Activated naive CD4-positive, alpha-beta T cell treated with anti-CD3 and anti-CD28 coated beads, Interleukin-2, amount 50 U/mL, for 72 hours (primary cell): ENCODE measurements around the gene NLRP7. TPM values are rescaled to one million over a fixed set of nuclear protein-coding genes. Genes with fewer than 3 reads are reported as not detected.
"Not testable (repeated sequence)": the region's sequence is repeated elsewhere in the genome, so short reads cannot be mapped to it uniquely, and the experiment has no call there.

Source experiments
- ATAC-seq, 2 donors: fragments of 150-1000 bp; cut with Tn5 transposase; 2 replicates each; pipeline ENCODE4 v1.10.0; 2021; ENCODE audit warnings: mild to moderate bottlenecking in 2 of 2, moderate library complexity in 2 of 2
- DNase-seq, 2 donors: peaks; one replicate each; pipeline ENCODE4 v3.0.0; 2021 to 2022; ENCODE audit warnings: low spot score in 2 of 2
- H3K27ac Mint-ChIP-seq, 2 donors: one replicate each; pipeline ENCODE4 v1.8.0; 2022; ENCODE audit warnings: mild to moderate bottlenecking in 2 of 2, mixed read lengths in 2 of 2
- H3K36me3 Mint-ChIP-seq, 2 donors: one replicate each; pipeline ENCODE4 v1.8.0; 2022; ENCODE audit warnings: mixed read lengths in 2 of 2
- H3K9me3 Mint-ChIP-seq, 2 donors: one replicate each; pipeline ENCODE4 v1.8.0; 2022; ENCODE audit warnings: mixed read lengths in 2 of 2
- total RNA-seq, 2 donors: library from RNA; stranded (reverse); gene quantifications; one replicate each; pipeline ENCODE4 v1.2.3, GENCODE V29; 2022

NLRP7 gene
- total RNA-seq, 2 donors from 2014 or later: not detected

DNA sequence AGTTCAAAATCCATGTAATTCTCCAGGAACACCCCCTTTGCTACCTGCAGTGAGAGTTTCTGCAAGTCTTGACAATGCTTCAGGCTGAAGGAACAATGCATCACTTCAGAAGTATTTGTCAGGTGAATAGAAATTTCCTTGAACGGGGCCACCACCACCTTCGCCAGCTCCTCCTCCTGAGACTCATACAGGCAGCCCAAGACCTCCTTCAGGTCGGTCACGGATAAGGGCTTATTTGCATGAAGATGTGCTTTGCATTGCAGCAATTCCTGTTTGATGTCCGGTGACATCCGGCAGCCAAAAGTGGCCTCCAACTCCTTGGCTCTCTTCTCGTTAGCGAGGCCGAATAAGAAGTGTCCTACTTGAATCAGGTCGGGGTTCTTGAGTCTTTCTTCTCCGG lies 8.4 kb downstream of the NLRP7 start:
- no peaks in the 10 kb centered on the region for H3K9me3 Mint-ChIP-seq
- ATAC-seq (no peak), DNase-seq (no peak)
- H3K36me3 Mint-ChIP-seq: no peaks in the 10 kb centered on the region
- no peak overlapping the region for H3K27ac Mint-ChIP-seq

DNA sequence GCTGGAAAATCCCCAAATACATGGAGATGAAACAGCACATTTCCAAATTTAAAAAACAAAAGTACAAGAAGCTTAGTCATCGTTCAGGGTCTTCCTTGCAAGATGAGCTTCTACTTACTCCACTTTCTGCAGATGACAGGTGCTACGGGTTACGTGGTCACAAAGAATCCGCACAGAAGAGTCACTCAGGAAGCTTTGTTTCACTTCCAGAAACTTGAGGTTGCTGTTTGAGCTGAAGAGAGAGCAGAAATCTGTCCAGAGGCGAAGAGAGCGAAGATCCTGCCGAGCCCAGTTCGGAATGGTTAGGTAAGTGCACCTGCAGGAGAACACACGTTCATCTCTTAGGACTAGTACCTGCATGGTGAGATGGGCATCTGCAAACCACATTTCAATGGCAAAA lies 9.4 kb downstream of the NLRP7 start:
- no peak overlapping the region for H3K27ac Mint-ChIP-seq
- H3K9me3 Mint-ChIP-seq: no peaks in the 10 kb centered on the region
- DNase-seq (peak in 1 of 2 donors; percentile 7), ATAC-seq (peak; percentile 53 to 97)
- H3K36me3 Mint-ChIP-seq: no peaks in the 10 kb centered on the region

DNA sequence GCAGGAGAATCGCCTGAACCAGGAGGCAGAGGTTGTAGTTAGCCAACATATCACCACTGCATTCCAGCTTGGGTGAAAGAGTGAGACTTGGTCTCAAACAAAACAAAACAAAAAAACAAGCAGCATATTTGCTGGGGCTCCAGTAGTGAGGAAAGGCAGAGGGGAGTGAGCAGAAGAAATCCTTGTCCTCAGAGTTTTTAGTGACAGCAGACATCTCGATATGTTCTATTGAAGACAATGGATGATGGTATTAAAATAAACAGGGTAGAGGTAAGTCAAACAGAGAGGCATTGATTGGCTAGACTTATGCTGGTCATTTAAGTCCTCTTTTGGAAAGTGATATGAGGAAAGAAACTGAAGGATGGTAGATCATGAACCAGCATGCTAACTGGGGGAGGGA lies 19.0 kb downstream of the NLRP7 start:
- Mint-ChIP-seq H3K36me3 (peaks cover 13 to 25% of the 10 kb centered on the region in 2 donors), H3K9me3 (peaks cover 14 to 17% of the 10 kb centered on the region in 2 donors), H3K27ac (no peak overlapping the region)
- no peak for ATAC-seq
- no peak for DNase-seq

DNA sequence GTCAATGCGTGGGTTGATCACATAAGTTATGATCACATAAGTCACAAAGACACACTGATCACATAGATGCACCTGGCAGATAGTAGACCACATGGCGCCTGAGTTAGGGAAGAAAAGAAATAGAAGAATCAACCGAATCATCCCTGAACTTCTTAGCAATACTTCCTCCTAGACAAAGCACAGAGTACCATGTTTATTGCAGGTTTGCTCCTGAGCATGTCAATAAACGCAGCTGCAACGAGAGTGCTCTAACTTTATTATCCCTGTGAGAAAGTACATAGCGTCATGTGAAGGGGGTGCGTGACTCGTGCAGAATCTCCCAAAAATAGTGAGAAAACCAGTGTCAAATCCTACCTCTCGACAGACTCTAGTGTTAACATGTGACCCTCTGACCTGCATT lies 24.1 kb downstream of the NLRP7 start:
- H3K36me3 Mint-ChIP-seq: peaks cover 6 to 14% of the 10 kb centered on the region in 2 donors
- H3K9me3 Mint-ChIP-seq: peaks cover 6 to 8% of the 10 kb centered on the region in 2 donors
- ATAC-seq (no peak), DNase-seq (no peak)
- H3K27ac Mint-ChIP-seq: no peak overlapping the region

DNA sequence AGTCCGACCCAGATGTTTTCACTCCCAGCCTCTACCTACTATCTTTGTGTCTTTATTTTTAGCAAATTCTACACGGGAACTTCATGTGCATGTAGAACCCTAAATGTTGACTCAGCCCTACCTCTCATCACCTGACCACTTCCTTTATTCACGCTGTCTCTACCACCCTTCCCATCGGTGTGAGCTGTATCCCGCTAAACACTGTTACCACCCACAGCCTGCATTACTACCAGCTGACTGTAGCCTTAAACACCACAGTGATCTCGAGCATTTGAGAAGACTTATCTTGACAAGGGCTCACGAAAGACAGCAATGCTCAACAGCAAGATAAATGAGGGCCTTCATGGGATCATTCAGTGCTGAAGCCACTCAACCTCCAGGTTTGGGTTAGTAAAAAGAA lies 26.2 kb downstream of the NLRP7 start:
- Mint-ChIP-seq H3K36me3 (peaks cover 6% of the 10 kb centered on the region in 2 donors), H3K9me3 (peaks cover 4 to 5% of the 10 kb centered on the region in 2 donors), H3K27ac (no peak overlapping the region)
- DNase-seq (no peak), ATAC-seq (no peak)

DNA sequence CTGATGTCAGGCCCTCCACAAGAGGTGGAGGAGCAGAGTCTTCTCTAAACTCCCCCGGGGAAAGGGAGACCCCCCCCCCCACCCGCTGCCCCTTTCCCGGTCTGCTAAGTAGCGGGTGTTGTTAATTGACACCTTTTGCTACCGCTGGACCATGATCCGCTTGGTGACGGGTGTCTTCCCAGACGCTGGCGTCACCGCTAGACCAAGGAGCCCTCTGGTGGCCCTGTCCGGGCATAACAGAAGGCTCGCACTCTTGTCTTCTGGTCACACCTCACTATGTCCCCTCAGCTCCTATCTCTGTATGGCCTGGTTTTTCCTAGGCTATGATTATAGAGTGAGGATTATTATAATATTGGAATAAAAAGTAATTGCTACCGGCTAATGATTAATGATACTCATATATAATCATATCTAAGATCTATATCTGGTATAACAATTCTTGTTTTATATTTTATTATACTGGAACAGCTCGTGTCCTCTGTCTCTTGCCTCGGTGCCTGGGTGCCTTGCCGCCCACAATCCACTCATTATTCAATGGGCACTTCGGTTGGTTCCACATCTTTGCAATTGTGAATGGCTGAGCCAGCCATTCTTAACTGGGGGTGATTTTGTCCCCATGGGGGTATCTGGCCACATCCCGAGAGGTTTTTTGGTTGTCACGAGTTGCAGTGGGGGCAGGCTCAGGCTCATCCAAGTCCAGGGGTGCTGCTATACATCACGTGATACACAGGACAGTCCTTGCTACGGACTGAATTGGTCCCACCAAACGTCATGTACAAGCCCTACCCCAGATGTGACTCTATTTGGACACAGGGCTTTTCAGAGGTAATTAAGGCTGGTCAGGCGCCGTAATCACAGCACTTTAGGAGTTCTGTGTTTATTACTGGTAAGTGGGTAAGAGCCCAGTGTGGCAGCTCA lies 27.4 kb downstream of the NLRP7 start:
- H3K36me3 Mint-ChIP-seq, H3K9me3 Mint-ChIP-seq, DNase-seq, H3K27ac Mint-ChIP-seq, ATAC-seq: not testable (repeated sequence)

DNA sequence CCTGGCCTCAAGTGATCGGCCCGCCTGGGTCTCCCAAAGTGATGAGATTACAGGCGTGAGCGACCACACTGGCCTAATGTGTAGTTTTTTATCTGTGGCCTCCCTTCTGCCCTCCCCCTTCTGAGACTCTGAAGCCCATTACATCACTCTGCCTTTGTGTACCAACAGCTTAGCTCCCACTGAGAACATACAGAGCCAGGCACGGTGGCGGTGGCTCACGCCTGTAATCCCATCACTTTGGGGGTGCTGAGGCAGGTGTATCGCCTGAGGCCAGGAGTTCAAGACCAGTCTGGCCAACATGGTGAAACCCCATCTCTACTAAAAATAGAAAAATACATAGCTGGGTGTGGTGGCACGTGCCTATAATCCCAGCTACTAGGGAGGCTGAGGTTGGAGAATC lies 28.8 kb downstream of the NLRP7 start:
- ATAC-seq: no peak
- no peaks in the 10 kb centered on the region for H3K9me3 Mint-ChIP-seq
- no peaks in the 10 kb centered on the region for H3K36me3 Mint-ChIP-seq
- H3K27ac Mint-ChIP-seq: no peak overlapping the region
- DNase-seq: no peak

DNA sequence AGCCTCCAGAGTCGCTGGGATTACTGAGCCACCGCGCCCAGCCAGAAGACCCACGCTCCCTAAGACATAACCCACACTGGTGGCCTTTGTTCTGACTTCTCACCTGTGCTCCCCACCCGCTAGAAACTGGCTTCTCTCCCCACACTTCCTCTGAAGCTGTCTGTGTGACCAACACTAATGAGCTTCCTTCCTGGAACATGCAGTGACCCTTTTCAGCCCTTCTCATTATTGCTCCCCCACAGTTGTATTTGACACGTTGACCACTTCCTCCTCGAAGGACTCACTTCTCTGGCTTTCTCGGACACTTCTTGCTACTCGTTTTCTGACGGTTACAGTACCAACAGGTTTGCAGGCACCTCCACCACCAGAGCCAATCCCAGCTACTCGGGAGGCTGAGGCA lies 30.5 kb downstream of the NLRP7 start:
- DNase-seq (no peak), ATAC-seq (no peak)
- Mint-ChIP-seq H3K27ac (peak overlapping the region in 1 of 2 donors; percentile 27), H3K9me3 (no peaks in the 10 kb centered on the region), H3K36me3 (no peaks in the 10 kb centered on the region)

DNA sequence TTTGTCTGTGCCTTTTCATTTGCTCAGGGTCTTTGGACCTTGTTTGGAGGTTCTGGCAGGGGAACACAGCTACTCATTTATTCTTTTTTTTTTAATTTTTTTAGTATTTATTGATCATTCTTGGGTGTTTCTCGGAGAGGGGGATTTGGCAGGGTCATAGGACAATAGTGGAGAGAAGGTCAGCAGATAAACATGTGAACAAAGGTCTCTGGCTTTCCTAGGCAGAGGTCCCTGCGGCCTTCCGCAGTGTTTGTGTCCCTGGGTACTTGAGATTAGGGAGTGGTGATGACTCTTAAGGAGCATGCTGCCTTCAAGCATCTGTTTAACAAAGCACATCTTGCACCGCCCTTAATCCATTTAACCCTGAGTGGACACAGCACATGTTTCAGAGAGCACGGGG lies 39.4 kb downstream of the NLRP7 start:
- DNase-seq, H3K9me3 Mint-ChIP-seq, ATAC-seq, H3K27ac Mint-ChIP-seq, H3K36me3 Mint-ChIP-seq: not testable (repeated sequence)

DNA sequence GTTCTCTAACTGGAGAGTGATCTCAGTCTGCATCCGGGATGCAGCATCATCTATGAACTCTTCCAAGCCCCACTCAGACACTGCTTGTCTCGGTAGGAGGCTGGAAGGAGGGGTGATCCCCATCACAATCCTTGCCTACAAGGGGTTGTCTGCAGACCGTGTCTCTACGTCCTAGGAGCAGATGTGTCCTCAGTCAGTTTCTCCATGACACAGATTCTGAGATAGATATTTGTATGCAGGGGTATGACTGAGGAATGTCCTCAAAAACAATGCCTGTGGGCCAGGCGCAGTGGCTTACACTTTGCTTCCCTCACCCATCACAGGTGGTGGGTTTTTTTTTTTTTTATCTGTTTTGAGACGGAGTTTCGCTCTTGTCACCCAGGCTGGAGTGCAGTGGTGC lies 40.5 kb downstream of the NLRP7 start:
- DNase-seq: no peak
- ATAC-seq: no peak
- Mint-ChIP-seq H3K9me3 (peaks cover 0 to 6% of the 10 kb centered on the region in 2 donors), H3K27ac (no peak overlapping the region), H3K36me3 (no peaks in the 10 kb centered on the region)

DNA sequence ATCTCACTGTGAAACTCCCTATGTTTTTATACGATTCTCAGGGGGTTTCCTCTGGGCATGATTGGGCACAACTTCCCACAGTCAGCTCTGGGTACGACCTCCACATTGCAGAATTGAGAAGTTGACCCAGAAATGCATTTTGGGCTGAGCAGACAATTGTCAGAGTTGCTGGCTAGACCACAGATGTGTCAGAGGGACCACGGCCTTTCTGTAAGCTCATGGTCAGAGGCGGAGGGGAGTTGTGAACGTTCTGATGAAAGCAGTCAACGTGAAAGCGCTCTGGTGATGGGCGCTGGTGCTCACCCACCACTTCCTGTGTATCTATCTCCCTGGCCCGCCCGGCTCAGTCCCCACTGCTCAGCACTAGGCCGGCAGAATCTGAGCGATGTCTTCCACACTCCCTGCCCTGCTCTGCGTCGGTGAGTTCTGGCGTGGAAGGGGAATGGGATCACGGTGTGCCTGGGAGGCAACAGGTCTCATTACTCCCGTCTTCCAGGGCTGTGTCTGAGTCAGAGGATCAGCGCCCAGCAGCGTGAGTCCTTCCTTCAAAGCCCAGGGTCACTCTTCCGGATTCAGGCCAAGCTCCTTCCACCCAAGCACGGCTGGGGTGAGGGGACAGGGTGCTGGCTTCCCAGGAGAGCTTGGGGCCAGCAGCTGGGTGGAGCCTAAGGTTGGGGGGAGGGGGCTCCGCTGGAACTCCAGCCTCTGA lies 41.4 kb downstream of the NLRP7 start, which contains the start of gene NCR1:
Gene NCR1 (plus strand): TSS at position 346 of the 709 bp plus-strand sequence. CDS start 40 bp downstream, at position 386.
- peaks cover 0 to 6% of the 10 kb centered on the region in 2 donors for H3K9me3 Mint-ChIP-seq
- ATAC-seq (peak in 1 of 2 donors; percentile 58), DNase-seq (no peak)
- no peaks in the 10 kb centered on the region for H3K36me3 Mint-ChIP-seq
- peak within 1 kb of the TSS in 1 of 2 donors; percentile 44 for H3K27ac Mint-ChIP-seq

DNA sequence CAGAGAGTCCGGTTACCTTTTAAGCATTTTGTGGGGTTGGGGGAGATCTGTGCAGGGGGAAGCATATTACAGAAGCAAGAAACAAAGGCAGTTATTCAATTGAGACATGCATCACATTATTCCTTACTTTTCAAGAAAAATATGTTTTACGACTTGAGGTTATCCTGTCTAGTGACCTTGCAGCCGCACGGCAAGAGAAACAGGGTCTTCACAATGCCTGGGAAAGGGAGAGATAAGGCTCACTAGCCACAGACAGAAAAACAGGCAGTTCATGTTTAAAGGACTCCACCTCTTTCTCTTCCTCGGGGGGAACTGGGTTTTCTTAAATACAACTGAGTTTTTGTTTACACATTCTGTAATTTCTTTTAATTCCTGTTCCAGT lies 41.9 kb downstream of the NLRP7 start:
- Mint-ChIP-seq H3K9me3 (peaks cover 0 to 1% of the 10 kb centered on the region in 2 donors), H3K27ac (peak overlapping the region in 1 of 2 donors; percentile 44), H3K36me3 (no peaks in the 10 kb centered on the region)
- no peak for DNase-seq
- no peak for ATAC-seq

DNA sequence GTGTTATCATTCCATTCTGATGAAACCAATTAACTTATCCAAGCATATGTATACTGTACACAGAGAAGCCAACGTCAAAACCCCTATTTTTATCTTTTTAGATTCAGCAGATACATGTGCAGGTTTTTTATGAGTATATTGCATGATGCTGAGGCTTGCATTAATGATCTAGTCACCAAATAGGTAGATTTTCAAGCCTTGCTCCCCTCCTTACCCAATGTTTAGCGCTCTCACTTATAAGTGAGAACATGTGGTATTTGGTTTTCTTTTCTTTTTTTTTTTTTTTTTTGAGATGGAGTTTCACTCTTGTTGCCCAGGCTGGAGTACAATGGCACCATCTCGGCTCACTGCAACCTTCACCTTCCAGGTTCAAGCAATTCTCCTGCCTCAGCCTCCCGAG lies 43.1 kb downstream of the NLRP7 start:
- not testable (repeated sequence) for H3K9me3 Mint-ChIP-seq

DNA sequence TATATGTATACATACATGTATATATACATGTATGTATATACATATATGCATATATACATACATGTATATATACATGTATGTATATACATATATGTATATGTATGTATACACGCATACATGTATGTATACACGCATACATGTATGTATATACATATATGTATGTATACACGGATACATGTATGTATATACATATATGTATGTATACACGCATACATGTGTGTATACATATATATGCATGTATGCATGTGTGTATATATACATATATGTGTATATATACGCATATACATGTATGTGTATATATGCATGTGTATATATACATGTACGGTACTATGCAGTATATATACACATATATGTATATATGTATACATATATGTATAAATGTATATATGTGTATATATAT lies 44.0 kb downstream of the NLRP7 start:
- Mint-ChIP-seq H3K27ac (no peak overlapping the region), H3K9me3 (no peaks in the 10 kb centered on the region), H3K36me3 (no peaks in the 10 kb centered on the region)
- DNase-seq (no peak), ATAC-seq (no peak)

More for the DNA sequence above, 43.1 kb downstream of the NLRP7 start:
- H3K36me3 Mint-ChIP-seq, ATAC-seq, H3K27ac Mint-ChIP-seq, DNase-seq: not testable (repeated sequence)

DNA sequence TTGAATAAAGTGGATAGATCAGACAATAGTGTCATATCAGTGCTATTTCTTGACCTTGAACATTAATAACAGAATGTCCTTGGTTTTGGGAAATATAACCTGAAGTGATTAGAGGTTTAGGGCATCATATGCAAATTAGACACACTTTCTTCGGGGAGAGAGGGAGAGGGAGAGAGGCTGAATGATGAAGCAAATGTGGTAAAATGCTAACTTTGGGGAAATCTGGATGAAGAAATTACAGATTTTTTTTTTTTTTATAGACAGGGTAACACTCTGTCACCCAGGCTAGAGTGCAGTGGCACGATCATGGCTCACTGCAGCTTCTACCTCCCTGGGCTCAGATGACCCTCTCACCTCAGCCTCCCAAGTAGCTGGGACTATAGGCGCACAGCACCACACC lies 45.3 kb downstream of the NLRP7 start:
- no peak overlapping the region for H3K27ac Mint-ChIP-seq
- ATAC-seq (no peak), DNase-seq (no peak)
- no peaks in the 10 kb centered on the region for H3K9me3 Mint-ChIP-seq
- H3K36me3 Mint-ChIP-seq: no peaks in the 10 kb centered on the region

DNA sequence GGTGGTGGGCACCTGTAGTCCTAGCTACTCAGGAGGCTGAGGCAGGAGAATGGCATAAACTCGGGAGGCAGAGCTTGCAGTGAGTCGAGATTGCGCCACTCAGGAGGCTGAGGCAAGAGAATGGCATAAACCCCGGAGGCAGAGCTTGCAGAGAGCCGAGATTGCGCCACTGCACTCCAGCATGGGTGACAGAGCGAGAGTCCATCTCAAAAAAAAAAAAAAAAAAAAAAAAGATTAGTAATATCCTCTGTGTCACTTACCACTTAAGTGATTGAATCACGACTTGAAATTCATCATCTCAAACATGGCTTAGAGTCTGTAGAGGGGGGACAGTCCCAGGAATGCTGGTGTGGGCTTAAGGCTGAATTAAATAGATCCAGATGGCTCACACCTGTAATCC lies 46.2 kb downstream of the NLRP7 start:
- H3K27ac Mint-ChIP-seq, H3K36me3 Mint-ChIP-seq, DNase-seq, ATAC-seq, H3K9me3 Mint-ChIP-seq: not testable (repeated sequence)

DNA sequence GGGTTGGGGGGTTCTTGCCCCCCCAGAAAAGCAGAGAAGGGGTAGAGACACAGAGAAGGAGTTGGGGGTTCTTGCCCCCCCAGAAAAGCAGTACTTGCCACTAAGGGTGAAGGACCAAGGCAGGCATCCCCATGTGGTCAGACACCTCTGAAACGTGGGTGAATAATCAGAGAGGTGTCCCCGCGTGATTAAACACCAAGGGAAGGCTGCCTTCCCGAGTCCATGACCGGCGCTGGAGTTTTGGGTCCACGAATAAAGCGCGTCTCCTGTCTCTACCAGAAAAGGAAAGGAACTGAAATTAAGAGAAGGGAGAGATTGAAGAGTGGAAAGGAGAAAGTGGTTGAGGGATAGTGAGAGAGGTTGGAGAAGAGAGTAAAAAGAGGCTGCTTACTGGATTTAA lies 47.7 kb downstream of the NLRP7 start:
- not testable (repeated sequence) for H3K36me3 Mint-ChIP-seq, H3K27ac Mint-ChIP-seq, H3K9me3 Mint-ChIP-seq, ATAC-seq, DNase-seq
